ENCODE data around the gene ZSCAN23. TPM values are rescaled to one million over a fixed set of nuclear protein-coding genes. Genes with fewer than 3 reads are reported as not detected.

Gene ZSCAN23
- total and polyA plus RNA-seq, 2 donors from 2014 or later, result 0.49 to 5.5 TPM

GRCh38 chr6:28489366-28490204, 46.3 kb upstream of the ZSCAN23 start:
- no peak for TF ChIP-seq CTCF (IDR thresholded peaks at IDR 0.05; ENCODE audit: borderline replicate concordance, extremely low read depth, insufficient read depth)
- Histone ChIP-seq H3K27me3 (ENCODE audit: control insufficient read depth, insufficient read depth, low read length) (peaks cover 19% of the 10 kb centered on the region), H3K36me3 (ENCODE audit: control insufficient read depth in 2 of 3, insufficient read depth in 3 of 3, low read length in 3 of 3) (no peaks in the 10 kb centered on the region), H3K9ac (ENCODE audit: low read length in 3 of 3) (peak overlapping the region in 1 of 3 donors; percentile 7), H3K27ac (ENCODE audit: low read depth in 2 of 2, low read length in 2 of 2) (no peak overlapping the region), H3K4me3 (ENCODE audit: low read length in 3 of 3) (peak overlapping the region in 1 of 3 donors; percentile 13), H3K9me3 (ENCODE audit: control insufficient read depth in 2 of 3, insufficient read depth in 1 of 3, low read length in 3 of 3) (no peaks in the 10 kb centered on the region), H3K4me1 (ENCODE audit: control insufficient read depth in 2 of 3, insufficient read depth in 2 of 3, low read depth in 1 of 3, low read length in 3 of 3) (no peaks in the 10 kb centered on the region)
- FAIRE-seq, result no peak
- intact Hi-C loops (cut with DNase I), result no loop called here
- peak in 4 of 5 donors; percentile 37 to 71 (median 62) for DNase-seq

GRCh38 chr6:28488916-28489365, 45.6 kb upstream of the ZSCAN23 start:
- Histone ChIP-seq H3K27me3 (ENCODE audit: control insufficient read depth, insufficient read depth, low read length) (peaks cover 17% of the 10 kb centered on the region), H3K9ac (ENCODE audit: low read length in 3 of 3) (peak overlapping the region in 1 of 3 donors; percentile 0), H3K36me3 (ENCODE audit: control insufficient read depth in 2 of 3, insufficient read depth in 3 of 3, low read length in 3 of 3) (no peaks in the 10 kb centered on the region), H3K4me1 (ENCODE audit: control insufficient read depth in 2 of 3, insufficient read depth in 2 of 3, low read depth in 1 of 3, low read length in 3 of 3) (no peaks in the 10 kb centered on the region), H3K27ac (ENCODE audit: low read depth in 2 of 2, low read length in 2 of 2) (no peak overlapping the region), H3K9me3 (ENCODE audit: control insufficient read depth in 2 of 3, insufficient read depth in 1 of 3, low read length in 3 of 3) (no peaks in the 10 kb centered on the region), H3K4me3 (ENCODE audit: low read length in 3 of 3) (peak overlapping the region in 1 of 3 donors; percentile 1)
- intact Hi-C loops (cut with DNase I), result no loop called here
- DNase-seq (peak in 3 of 5 donors; percentile 18 to 62 (median 54)), FAIRE-seq (no peak)
- TF ChIP-seq CTCF (IDR thresholded peaks at IDR 0.05; ENCODE audit: borderline replicate concordance, extremely low read depth, insufficient read depth), result no peak

GRCh38 chr6:28486988-28487742, 43.9 kb upstream of the ZSCAN23 start:
- Histone ChIP-seq H3K4me3 (ENCODE audit: low read length in 3 of 3) (no peak overlapping the region), H3K36me3 (ENCODE audit: control insufficient read depth in 2 of 3, insufficient read depth in 3 of 3, low read length in 3 of 3) (no peaks in the 10 kb centered on the region), H3K9ac (ENCODE audit: low read length in 3 of 3) (no peak overlapping the region), H3K4me1 (ENCODE audit: control insufficient read depth in 2 of 3, insufficient read depth in 2 of 3, low read depth in 1 of 3, low read length in 3 of 3) (no peaks in the 10 kb centered on the region), H3K27me3 (ENCODE audit: control insufficient read depth, insufficient read depth, low read length) (peaks cover 17% of the 10 kb centered on the region), H3K27ac (ENCODE audit: low read depth in 2 of 2, low read length in 2 of 2) (no peak overlapping the region), H3K9me3 (ENCODE audit: control insufficient read depth in 2 of 3, insufficient read depth in 1 of 3, low read length in 3 of 3) (no peaks in the 10 kb centered on the region)
- intact Hi-C loops (cut with DNase I), result no loop called here
- DNase-seq (no peak), FAIRE-seq (no peak)
- TF ChIP-seq CTCF (IDR thresholded peaks at IDR 0.05; ENCODE audit: borderline replicate concordance, extremely low read depth, insufficient read depth), result no peak

Measured in kidney (tissue), 14 donors.